Nucleus accumbens (tissue), 56 donors: ENCODE measurements around the gene FN1.
"Not testable (repeated sequence)": the region's sequence is repeated elsewhere in the genome, so short reads cannot be mapped to it uniquely, and the experiment has no call there.

Experiments used
- DNase-seq, 56 donors: peaks; one replicate each; lab custom pipeline; 2025; lab: John Stamatoyannopoulos, UW

FN1 gene

GRCh38 chr2:215423928-215424540 lies 11.8 kb downstream of the FN1 start:
- no peak for DNase-seq

GRCh38 chr2:215423234-215423633 lies 12.6 kb downstream of the FN1 start:
- DNase-seq: no peak

- no peak for DNase-seq
These were observed 13.2 kb downstream of the FN1 start for GRCh38 chr2:215422676-215423075.

DNA sequence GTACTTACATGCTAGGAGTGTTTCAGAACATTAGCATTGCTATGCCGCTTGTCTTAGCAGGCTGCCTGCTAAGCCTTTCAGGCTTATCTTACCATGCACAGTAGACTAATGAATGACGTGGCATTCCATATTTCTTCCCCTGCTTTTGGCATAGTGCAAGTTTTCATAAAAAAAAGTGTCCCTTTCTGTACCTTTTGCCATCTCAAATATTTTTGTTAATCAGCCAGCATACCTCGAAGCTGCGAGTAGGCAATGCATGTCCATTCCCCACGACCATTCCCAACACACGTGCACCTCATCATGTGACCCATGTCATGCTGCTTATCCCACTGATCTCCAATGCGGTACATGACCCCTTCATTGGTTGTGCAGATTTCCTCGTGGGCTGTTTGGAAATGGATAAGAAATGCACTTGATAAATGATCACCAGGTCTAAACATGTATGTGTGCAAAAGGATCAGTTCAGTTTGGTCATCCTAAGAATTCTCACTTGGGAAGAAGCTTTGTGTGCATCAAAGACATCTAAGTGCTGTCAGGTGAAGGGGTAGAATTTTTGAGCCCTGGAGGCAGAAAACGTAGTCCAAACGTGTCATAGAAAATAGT lies 13.9 kb downstream of the FN1 start:
- DNase-seq: no peak

GRCh38 chr2:215420471-215420935 lies 15.4 kb downstream of the FN1 start:
- no peak for DNase-seq

DNA sequence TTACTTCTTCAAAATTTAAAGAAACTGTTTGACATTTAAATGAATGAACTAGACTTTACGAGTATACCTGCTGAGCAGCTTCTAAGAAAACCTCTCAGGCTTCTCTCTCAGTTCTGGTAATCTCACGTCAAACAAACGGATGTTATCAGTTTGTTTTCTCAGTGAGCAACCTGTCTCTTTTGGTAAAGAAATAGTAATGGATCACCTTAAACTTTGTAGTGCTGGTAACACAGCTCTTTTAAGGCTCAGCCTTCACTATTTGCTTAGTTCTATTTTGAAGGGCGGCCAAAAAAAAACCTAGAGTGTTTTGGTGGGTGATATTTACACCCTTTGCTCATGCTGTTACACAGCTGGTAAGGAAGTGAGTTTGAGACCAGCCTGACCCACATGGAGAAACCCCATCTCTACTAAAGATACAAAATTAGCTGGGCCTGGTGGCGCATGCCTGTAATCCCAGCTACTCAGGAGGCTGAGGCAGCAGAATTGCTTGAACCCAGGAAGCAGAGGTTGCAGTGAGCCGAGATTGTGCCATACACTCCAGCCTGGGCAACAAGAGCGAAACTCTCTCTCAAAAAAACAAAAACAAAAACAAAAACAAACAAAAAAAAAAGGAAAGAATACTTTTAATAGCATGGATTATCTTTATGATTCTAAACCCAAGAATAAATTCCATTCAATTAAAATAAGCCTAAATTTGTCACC lies 15.9 kb downstream of the FN1 start:
- no peak for DNase-seq

DNA sequence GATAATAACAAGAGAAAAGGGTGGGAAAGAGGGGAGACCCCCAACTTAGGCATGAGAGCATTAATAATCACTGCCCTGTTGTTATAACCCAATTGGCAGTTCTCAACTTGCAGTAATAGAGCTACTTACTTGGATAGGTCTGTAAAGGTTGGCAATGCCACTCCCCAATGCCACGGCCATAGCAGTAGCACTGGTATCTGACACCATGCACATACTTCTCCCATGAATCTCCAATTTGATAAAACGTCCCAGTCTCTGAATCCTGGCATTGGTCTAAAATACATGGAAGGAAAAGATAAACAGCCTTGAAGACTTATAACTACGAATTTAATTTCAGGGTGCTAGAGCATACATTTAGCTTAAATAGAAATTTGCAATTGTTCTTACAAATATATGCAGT lies 16.8 kb downstream of the FN1 start:
- no peak for DNase-seq

DNA sequence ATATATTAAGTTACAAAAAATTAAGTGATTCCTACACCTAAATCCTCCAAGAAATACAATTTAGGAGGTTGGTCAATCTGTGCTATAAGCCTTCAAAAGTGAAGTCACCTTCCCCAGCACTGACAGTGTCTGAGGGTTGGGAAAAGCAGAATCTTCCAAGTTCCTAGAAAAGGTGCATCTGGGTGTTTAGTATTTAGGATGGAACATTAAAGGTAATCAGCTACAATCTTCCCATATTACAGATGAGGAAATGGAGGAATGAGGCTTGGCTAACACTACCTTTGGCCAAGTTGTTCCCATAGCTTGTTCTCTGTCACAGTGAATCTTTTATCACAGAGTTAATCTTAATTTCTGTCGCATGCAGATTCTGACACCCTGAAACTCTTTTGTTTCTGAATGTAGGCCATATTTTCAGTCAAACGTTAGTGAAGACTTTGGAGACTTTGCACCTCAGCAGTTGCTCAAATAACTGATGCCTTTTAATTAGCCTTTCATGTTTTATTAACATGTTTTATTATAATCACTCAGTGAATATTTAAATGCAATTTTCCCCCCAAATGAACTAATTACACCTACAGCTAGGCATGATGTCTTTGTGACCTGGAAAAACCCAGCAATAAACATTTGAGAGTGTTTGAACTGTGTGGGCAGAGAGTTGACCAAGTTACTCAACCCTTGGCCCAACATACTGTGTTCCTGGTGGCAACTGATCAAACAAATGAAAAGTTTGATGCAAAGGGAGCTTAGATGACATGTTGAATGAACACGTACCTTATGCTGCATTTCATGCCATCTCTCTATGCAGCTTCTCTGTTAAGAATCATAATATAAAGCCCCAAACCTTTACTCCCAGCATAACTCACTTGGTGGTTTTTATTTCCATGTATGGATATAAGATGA lies 17.6 kb downstream of the FN1 start:
- no peak for DNase-seq

- DNase-seq: no peak
These were observed 18.4 kb downstream of the FN1 start for GRCh38 chr2:215417400-215417951.

- DNase-seq: no peak
These were observed 19.2 kb downstream of the FN1 start for GRCh38 chr2:215416656-215417055.

DNA sequence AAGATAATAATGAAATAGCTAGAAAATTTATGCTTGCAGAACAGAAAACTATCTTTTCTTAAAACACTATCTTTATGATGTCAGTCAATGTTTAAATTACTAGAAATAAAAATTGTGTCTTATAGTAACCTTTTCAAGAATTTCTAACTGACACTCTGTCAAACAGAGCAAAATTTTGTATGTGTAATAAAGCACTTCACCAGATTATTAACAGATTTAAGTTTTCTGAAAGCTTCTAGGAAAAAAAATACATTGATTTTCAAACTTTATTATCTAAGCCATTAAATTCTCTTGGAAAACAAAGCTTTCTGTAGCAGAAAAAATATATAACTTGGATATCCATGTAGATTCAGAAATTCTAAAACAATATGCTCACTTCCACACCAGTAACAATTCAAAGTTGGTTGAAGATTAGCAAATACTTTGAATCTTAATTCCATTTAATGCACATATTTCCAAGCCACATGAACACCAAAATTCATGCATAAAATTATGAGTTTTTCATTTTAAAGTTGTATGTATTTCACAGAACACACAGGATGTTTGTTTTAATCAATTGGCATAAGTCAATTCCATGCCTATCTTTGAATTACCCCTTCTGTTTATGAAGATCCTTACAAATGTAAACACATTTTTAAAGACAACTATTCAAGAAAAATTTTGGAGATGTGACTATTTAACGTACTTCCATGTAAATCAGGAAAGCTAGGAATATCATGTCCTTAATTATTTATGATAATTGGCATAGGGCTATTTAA lies 19.9 kb downstream of the FN1 start:
- no peak for DNase-seq

GRCh38 chr2:215415218-215415617 lies 20.6 kb downstream of the FN1 start:
- no peak for DNase-seq

GRCh38 chr2:215414674-215415073 lies 21.2 kb downstream of the FN1 start:
- DNase-seq: no peak

DNA sequence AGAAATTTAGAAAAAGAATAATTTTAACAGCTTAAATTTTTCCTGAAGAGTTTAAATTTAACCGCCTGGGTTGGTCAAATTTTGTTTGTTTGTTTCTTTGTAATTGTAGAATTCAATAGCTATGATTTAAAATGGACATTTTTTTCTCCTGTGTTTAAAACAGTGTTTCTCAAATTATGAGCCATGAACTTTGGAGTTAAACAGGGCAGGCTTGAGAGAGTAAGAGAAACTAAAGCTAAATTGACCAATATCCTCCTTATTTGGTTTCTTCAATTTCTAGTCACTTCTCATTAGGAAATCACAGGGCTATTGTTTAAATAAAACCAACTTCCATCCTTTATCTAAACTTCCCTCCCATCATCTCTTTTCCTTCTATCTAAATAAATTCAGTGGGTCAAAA lies 21.9 kb downstream of the FN1 start:
- no peak for DNase-seq

GRCh38 chr2:215413484-215413777 lies 22.4 kb downstream of the FN1 start:
- no peak for DNase-seq

DNA sequence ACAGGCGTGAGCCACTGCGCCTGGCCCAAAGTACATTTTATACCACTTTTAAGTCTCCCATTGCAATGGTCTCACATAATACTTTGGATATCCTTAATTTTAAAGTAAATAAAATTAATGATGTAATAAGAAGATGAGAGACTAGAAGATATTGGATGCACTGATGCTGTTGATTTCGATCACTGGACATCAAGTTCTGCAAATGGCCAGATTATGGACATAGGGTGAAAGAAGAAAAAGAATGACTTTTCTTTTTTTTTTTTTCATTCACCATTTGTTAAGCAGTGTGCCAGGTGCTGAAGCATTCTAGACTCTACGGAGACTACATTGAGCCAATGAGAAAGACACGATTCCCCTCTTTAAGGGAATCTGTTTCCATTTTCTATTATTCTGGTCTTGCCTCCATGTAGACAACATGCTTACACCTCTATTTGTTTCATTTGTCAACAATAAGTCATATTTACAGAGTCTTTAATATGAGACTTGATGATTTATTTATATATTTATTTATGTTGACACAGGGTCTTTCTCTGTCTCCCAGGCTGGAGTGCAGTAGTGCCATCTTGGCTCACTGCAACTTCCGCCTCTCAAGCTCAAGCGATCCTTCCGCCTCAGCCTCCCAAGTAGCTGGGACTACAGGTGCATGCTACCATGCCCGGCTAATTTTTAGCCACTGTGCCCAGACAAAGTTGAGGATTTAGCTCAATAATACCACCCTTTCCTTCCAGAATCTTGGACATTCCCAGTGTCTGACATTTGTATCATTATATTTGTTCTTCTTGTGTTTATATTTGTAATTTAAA lies 23.7 kb downstream of the FN1 start:
- no peak for DNase-seq

GRCh38 chr2:215410932-215411285 lies 25.0 kb downstream of the FN1 start:
- no peak for DNase-seq

DNA sequence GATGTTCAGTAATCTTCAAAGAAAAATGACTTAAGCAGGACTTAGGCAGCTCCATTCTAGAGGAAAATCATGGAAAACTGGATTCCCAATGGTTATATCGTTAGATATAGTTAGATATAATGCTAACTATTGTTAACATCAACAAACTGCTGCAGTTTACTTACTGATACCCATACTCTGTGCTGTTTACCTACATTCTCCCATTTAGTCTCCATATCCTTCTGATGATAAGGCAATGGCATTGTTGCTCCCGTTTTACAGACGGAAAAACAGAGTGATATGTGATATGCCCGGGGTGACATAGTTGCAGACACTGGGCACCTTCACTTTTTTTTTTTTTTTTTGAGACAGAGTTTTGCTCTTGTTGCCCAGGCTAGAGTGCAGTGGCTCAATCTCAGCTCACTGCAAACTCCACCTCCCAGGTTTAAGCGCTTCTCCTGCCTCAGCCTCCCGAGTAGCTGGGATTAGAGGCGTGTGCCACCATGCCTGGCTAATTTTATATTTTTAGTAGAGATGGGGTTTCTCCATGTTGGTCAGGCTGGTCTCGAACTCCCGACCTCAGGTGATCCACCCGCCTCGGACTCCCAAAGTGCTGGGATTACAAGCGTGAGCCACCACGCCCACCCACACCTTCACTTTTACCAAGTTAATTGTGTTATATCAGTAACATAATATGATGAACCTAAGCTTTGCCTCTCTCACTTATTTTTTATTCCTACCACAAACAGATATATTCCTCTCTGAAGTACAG lies 25.5 kb downstream of the FN1 start:
- not testable (repeated sequence) for DNase-seq
